ENCODE results near the gene CDKAL1. TPM values are rescaled to one million over a fixed set of nuclear protein-coding genes. Genes with fewer than 3 reads are reported as not detected.

Gene CDKAL1
- total and polyA plus RNA-seq, 2 of the 13 experiments (the other 11 are each of a cell fraction or from before 2014, with no cell fraction given), result 9.5 to 27.7 TPM

DNA sequence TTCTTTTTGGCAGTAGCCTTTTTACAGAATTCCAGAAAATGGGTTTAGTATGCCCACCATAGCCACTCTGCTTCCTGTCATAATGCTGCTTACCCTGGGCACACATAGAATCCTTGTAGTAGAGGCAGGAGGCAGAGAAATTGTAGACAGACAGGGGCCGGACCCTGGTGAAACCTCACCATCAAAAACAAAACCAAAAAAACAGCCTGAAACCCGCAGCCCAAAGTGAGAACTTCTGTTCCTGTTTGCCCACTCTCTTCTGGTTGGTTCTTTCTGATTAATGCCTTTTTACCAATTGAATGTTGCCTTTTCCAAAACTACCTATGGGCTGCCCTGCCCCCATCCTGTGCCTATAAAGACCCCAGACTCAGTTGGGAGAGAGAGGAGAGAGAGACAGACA lies 188.2 kb downstream of the CDKAL1 start:
- Histone ChIP-seq H4K20me1 (ENCODE audit: insufficient read depth, low read length) (no peaks in the 10 kb centered on the region), H3K27ac (ENCODE audit: extremely low read length, insufficient read depth, low read length) (no peak overlapping the region), H3K79me2 (ENCODE audit: insufficient read depth, low read length) (no peaks in the 10 kb centered on the region), H3K9ac (ENCODE audit: insufficient read depth, low read depth, low read length) (no peak overlapping the region), H2AFZ (ENCODE audit: low read length) (no peak overlapping the region), H3K9me3 (ENCODE audit: low read length) (no peaks in the 10 kb centered on the region), H3K36me3 (replicated peaks in 1 of 2; ENCODE audit: control insufficient read depth in 1 of 2, insufficient read depth in 2 of 2, low read length in 2 of 2) (no peaks in the 10 kb centered on the region; a peak in 2 of 5 replicates), H3K27me3 (ENCODE audit: control insufficient read depth in 1 of 2, insufficient read depth in 2 of 2, low read length in 2 of 2) (no peaks in the 10 kb centered on the region), H3K4me1 (ENCODE audit: insufficient read depth, low read length) (no peaks in the 10 kb centered on the region), H3K4me2 (ENCODE audit: low read depth, low read length) (no peak overlapping the region), H3K4me3 (replicated peaks in 1 of 3; ENCODE audit: insufficient read depth in 1 of 3, low read depth in 2 of 3, low read length in 3 of 3) (no peak overlapping the region)
- FAIRE-seq (no peak), DNase-seq (ENCODE audit: low spot score) (no peak), ATAC-seq (no peak)
- intact Hi-C loops (cut with micrococcal nuclease; ENCODE audit: unreplicated experiment) (no loop called here), in situ Hi-C loops (cut with HindIII; ENCODE audit: extremely low pct_ligation_motif_present, low pct_unique_long_range_greater_than_20kb) (no loop called here)
- ChIA-PET POLR2A (no interaction called here), CTCF (ENCODE audit: low intra/inter-chr PET ratio, low total read pairs) (no interaction called here)
- BruUV-seq (replicated peaks), result no TSS peak
- WGBS (ENCODE audit: low lambda C conversion rate), result 95% methylated on average over 2 of the region's 2 CpGs
- no peak for TF ChIP-seq GATAD1 (CRISPR knock-in tag; IDR thresholded peaks at IDR 0.05)
- no peak for TF ChIP-seq FOXK2 (IDR thresholded peaks at IDR 0.05)
- no peak for TF ChIP-seq MNT (IDR thresholded peaks at IDR 0.05)
- no peak for TF ChIP-seq ZFY (CRISPR knock-in tag; IDR thresholded peaks at IDR 0.05)
- no peak for TF ChIP-seq ATF7-NPFF (CRISPR knock-in tag; IDR thresholded peaks at IDR 0.05; ENCODE audit: low read depth)
- TF ChIP-seq ZNF101 (CRISPR knock-in tag; IDR thresholded peaks at IDR 0.05; ENCODE audit: borderline replicate concordance, low read depth), result no peak
- TF ChIP-seq, protein P1, sequence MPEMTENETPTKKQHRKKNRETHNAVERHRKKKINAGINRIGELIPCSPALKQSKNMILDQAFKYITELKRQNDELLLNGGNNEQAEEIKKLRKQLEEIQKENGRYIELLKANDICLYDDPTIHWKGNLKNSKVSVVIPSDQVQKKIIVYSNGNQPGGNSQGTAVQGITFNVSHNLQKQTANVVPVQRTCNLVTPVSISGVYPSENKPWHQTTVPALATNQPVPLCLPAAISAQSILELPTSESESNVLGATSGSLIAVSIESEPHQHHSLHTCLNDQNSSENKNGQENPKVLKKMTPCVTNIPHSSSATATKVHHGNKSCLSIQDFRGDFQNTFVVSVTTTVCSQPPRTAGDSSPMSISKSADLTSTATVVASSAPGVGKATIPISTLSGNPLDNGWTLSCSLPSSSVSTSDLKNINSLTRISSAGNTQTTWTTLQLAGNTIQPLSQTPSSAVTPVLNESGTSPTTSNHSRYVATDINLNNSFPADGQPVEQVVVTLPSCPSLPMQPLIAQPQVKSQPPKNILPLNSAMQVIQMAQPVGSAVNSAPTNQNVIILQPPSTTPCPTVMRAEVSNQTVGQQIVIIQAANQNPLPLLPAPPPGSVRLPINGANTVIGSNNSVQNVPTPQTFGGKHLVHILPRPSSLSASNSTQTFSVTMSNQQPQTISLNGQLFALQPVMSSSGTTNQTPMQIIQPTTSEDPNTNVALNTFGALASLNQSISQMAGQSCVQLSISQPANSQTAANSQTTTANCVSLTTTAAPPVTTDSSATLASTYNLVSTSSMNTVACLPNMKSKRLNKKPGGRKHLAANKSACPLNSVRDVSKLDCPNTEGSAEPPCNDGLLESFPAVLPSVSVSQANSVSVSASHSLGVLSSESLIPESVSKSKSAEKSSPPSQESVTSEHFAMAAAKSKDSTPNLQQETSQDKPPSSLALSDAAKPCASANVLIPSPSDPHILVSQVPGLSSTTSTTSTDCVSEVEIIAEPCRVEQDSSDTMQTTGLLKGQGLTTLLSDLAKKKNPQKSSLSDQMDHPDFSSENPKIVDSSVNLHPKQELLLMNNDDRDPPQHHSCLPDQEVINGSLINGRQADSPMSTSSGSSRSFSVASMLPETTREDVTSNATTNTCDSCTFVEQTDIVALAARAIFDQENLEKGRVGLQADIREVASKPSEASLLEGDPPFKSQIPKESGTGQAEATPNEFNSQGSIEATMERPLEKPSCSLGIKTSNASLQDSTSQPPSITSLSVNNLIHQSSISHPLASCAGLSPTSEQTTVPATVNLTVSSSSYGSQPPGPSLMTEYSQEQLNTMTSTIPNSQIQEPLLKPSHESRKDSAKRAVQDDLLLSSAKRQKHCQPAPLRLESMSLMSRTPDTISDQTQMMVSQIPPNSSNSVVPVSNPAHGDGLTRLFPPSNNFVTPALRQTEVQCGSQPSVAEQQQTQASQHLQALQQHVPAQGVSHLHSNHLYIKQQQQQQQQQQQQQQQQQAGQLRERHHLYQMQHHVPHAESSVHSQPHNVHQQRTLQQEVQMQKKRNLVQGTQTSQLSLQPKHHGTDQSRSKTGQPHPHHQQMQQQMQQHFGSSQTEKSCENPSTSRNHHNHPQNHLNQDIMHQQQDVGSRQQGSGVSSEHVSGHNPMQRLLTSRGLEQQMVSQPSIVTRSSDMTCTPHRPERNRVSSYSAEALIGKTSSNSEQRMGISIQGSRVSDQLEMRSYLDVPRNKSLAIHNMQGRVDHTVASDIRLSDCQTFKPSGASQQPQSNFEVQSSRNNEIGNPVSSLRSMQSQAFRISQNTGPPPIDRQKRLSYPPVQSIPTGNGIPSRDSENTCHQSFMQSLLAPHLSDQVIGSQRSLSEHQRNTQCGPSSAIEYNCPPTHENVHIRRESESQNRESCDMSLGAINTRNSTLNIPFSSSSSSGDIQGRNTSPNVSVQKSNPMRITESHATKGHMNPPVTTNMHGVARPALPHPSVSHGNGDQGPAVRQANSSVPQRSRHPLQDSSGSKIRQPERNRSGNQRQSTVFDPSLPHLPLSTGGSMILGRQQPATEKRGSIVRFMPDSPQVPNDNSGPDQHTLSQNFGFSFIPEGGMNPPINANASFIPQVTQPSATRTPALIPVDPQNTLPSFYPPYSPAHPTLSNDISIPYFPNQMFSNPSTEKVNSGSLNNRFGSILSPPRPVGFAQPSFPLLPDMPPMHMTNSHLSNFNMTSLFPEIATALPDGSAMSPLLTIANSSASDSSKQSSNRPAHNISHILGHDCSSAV (CRISPR knock-in tag; IDR thresholded peaks at IDR 0.05; ENCODE audit: borderline replicate concordance), result no peak
